ENCODE measurements around the gene AKR1C4.
"Not testable (repeated sequence)": the region's sequence is repeated elsewhere in the genome, so short reads cannot be mapped to it uniquely, and the experiment has no call there.

The AKR1C4 gene

DNA sequence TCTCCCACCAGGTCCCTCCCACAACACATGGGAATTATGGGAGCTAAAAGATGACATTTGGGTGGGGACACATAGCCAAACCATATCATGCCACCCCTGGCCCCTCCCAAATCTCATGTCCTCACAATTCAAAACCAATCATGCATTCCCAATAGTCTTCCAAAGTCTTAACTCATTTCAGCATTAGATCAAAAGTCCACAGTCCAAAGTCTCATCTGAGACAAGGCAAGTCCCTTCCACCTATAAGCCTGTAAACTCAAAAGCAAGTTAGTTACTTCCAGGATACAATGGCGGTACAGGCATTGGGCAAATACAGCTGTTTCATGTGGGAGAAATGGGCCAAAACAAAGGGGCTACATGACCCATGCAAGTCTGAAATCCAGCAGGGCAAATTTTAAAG, 13.1 kb downstream of the AKR1C4 start:
- not testable (repeated sequence) for DNase-seq

DNA sequence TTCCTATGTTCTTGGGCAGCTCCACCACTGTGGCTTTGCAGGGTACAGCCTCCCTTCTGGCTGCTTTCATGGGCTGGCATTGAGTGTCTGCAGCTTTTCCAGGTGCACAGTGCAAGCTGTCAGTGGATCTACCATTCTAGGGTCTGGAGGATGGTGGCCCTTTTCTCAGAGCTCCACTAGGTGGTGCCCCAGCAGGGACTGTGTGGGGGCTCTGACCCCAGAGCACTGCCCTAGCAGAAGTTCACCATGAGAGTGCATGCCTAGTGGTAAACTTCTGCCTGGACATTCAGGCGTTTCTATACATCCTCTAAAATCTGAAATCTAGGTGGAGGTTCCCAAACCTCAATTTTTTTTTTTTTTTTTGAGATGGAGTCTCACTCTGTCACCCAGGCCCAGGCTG, 13.6 kb downstream of the AKR1C4 start:
- peak in 1 of 2 donors; percentile 2 for DNase-seq

DNA sequence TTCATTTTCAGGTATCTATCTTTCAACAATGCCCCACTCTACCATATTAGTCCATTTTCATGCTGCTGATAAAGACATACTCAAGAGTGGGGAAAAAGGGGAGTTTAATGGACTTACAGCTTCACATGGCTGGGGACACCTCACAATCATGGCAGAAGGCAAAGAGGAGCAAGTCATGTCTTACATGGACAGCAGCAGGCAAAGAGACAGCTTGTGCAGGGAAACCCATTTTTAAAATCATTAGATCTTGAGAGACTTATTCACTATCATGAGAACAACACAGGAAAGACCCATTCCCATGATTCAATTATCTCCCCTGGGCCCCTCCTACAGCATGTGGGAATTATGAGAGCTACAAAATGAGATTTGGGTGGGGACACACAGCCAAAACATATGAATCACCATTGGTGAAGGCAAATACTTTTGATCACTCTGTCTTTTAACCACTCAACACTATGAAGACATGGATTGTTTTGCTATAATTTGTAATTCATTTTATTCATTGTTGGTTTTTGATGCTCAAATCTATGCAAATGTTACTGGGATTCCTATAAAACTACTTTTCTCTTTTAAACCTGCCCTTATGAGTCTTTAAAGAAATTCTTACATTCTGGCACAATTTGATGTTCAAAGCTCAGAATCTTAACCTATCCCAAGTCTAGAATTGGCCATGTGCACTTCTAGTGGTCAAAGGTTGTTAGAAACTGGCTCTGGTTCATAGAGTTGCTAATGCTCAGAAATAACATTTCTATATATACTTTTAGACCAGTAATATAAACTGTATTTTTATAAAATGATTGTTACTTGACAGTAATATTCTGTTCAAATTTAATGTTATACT, 15.3 kb downstream of the AKR1C4 start:
- no peak for DNase-seq

DNA sequence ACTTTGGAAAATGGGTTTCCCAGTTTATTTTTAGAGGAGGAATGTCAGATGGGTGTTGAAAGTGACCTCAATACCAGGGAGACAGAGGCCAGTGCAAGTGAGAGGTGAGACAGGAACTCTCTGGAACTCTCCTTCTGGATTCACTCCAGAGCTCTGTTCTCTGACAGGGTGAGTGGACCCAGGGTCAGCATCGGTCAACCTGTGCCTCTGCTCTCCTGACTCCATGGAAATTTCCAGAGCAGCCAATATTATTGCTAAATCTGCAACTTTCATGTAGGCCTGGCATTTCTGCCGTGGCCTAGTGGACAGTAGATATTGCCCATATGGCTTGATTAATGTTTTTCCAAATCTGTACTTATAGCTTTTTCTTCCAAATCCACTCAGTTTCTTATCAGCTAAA, 20.2 kb downstream of the AKR1C4 start:
- DNase-seq, result no peak

DNA sequence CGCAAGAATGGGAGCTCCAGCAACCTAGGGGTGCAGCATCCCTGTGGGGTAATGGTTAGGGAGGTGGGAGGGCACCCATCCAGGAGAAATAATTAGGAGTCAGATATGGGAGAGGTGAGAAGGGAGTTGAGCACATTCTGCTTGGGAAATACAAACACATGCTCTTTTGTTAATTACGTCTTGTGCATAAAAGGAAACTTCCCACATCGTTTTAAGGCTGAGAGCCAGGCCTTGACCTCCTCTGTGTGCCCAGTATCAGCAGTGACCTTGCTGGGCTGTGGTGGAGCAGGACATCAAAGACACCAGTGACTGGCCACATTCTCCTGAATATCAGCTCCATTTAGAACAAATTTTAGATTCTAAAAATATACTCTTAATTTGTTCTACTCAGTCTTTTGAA, 22.6 kb downstream of the AKR1C4 start:
- no peak for DNase-seq

DNA sequence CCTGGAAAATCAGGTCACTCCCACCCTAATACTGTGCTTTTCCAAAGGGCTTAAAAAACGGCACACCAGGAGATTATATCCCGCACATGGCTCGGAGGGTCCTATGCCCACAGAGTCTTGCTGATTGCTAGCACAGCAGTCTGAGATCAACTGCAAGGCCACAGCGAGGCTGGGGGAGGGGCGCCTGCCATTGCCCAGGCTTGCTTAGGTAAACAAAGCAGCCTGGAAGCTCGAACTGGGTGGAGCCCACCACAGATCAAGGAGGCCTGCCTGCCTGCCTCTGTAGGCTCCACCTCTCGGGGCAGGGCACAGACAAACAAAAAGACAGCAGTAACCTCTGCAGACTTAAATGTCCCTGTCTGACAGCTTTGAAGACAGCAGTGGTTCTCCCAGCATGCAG, 26.3 kb downstream of the AKR1C4 start:
- not testable (repeated sequence) for DNase-seq

DNA sequence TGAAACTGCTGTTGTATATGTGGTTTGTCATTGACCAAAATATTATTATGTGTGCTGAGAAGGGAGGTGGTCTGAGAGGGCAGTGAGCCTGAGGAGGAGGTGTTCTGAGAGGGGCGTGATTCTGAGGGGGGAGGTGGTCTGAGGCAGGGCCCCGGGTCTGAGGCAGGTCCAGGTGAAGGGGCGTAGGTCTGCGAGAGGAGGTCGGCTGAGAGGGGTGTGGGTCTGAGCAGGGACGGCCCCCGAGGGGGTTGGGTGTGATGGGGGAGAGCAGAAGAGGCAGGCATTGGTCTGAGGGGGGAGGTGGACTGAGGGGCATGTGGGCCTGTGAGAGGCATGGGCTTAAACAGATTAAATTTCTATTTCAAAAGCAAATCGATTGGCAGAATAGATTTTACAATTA, 32.4 kb downstream of the AKR1C4 start:
- DNase-seq, result no peak

DNA sequence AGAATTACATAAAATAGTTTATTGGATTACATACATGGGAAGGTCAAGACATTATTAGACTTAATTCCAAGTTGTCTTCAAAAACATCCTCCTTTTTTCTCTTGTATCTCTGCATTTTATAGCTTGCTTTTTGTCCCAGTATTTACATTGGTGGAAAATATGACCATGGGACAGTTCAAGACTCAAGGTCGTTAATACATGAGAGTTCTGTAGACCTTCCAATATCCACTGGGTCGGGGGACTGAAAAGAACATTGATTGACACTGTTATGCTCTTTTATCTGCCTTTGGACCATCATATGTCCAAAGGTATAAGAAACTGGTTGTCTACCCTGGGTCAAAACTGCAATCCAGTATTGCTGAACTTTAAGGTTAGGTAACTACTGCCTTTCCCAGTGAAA, 36.7 kb downstream of the AKR1C4 start:
- DNase-seq, result no peak

DNA sequence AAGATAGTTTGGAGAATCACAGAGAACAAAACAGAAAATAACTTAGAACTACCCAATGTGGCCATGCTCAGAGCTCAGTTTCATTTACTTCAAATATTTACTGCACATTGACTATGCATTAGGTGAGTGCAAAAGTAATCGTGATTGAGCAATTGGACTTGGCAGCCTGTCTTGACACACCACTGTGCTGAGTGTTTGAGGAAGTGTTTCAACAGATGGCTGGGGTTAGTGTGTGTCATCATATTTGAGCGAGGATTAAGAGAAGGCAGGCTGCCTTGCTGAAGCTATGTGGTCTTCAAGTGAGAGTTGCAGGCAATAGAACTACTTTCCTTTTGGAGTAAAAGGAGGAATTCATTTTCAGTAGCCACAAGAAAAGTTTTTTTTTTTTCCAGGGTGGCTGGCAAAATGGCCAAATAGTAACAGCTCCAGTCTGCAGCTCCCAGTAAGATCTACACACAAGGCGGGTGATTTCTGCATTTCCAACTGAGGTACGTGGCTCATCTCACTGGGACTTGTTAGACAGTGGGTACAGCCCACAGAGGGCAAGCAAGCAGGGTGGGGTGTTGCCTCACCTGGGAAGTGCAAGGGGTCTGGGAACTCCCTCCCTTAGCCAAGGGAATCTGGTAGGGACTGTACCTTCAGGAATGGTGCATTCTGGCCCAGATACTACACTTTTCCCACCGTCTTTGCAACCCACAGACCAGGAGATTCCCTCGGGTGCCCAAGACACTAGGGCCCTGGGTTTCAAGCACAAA, 37.6 kb downstream of the AKR1C4 start:
- DNase-seq, result peak in 1 of 2 donors; percentile 44

DNA sequence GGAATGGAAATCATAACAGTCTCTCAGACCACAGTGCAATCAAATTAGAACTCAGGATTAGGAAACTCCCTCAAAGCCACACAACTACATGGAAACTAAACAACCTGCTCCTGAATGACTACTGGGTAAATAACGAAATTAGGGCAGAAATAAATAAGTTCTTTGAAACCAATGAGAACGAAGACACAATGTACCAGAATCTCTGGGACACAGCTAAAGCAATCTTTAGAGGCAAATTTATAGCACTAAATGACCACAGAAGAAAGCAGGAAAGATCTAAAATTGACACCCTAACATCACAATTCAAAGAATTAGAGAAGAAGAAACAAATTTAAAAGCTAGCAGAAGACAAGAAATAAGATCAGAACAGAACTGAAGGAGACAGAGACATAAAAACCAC, 40.9 kb downstream of the AKR1C4 start:
- DNase-seq, result not testable (repeated sequence)

DNA sequence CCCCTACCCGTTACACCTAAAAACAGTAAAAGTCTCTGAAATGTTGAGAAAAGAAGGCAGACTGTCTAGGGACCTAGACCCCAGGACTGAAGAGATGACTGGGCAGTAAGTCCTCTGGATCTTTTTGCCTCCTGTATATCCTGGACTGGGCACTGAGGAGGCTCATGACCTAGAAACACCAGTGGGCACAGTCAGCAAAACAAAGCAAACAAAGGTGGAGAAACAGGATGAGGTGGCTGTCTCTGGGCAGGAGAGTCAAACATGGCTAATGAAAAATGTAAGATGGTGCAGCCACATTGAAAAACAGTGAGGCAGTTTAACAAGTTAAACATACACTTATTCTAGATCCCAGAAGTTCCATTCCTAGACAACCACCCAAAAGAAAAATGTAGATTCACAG, 45.9 kb downstream of the AKR1C4 start:
- DNase-seq, result no peak

DNA sequence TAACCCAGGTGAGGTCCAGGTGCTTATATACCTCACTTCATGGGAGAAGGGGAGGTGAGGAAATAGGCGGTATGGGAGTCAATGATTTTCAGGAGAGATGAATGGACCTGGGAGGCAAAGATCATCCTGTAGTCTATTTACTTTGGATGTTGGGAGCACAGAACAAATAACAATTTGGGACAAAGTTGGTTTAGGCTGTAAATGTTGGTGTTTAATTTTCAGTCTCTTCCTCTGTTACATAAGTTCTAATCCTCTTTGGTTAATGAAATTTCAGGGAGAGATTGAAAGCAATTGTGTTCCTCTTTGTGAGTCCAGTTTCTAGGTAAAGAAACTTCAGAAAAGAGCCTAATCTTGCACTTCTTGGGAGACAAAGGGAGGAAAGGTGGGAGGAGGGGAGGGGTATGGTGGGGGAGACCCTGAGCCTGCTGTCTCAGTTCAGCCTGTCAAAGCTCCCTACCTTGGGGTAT, 46.9 kb downstream of the AKR1C4 start:
- no peak for DNase-seq

DNA sequence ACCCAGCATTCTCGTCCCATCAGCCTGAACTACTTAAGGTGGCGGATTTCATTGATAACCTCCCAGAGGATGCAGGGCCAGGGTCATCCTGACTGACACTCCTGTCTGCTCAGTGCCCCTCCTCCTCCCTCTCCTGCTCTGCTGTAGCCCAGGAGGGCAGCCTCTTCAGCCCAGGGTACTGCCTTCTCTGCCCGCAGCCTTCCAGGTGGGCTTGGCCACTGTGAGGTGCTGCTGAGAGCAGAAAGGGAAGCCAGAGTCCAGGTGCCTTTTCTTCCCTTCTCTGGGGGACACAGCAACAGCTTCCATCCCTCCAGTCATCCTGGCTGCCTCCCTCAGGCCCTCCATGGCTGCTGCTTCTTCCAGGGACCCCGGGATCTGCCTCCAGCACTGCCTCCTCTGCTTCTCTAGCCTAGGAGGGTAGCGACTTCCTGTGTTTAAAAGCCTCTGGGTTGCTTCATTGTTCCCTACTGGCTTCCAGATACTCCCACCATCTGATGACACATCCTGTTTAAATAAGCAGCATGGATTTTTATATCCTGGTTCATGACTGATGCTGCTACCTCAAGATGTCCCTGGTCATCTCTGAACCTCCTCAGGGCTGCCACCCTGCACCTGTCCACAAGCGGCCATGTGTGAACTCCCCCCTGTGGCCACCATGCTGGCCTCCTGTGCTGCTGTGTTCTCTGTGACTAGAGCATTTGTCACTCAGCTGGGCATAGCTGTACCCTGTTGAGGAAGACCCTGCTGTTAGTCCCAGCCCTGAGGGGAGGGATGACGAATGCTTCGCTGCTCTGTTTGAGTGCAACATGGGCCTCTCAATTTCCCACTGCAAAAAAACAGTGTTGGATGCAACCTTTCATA, 55.8 kb downstream of the AKR1C4 start:
- DNase-seq, result no peak

DNA sequence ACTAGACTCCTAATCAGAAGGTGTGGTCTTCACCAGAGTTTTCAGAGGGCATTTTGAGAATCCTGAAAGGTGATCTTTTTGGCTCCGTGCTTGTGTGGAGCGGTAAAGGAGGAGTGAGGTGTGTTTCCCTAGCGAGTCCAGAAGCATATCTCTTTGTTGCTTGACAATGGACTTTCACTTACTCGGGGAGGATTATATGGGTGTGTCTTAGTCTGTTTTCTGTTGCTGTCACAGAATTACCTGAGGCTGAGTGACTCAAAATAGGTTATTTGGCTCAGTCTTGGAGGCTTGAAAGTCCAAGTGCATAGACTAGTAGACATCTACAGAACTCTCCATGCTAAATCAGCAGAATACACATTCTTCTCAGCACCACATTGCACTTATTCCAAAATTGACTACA, 57.9 kb downstream of the AKR1C4 start:
- DNase-seq, result no peak

DNA sequence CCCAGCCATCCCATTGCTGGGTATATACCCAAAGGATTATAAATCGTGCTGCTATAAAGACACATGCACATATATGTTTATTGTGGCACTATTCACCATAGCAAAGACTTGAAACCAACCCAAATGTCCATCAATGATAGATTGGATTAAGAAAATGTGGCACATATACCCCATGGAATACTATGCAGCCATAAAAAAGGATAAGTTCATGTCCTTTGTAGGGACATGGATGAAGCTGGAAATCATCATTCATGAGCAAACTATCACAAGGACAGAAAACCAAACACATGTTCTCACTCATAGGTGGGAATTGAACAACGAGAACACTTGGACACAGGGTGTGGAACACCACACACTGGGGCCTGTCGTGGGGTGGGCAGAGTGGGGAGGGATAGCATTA, 61.1 kb downstream of the AKR1C4 start:
- DNase-seq, result not testable (repeated sequence)

DNA sequence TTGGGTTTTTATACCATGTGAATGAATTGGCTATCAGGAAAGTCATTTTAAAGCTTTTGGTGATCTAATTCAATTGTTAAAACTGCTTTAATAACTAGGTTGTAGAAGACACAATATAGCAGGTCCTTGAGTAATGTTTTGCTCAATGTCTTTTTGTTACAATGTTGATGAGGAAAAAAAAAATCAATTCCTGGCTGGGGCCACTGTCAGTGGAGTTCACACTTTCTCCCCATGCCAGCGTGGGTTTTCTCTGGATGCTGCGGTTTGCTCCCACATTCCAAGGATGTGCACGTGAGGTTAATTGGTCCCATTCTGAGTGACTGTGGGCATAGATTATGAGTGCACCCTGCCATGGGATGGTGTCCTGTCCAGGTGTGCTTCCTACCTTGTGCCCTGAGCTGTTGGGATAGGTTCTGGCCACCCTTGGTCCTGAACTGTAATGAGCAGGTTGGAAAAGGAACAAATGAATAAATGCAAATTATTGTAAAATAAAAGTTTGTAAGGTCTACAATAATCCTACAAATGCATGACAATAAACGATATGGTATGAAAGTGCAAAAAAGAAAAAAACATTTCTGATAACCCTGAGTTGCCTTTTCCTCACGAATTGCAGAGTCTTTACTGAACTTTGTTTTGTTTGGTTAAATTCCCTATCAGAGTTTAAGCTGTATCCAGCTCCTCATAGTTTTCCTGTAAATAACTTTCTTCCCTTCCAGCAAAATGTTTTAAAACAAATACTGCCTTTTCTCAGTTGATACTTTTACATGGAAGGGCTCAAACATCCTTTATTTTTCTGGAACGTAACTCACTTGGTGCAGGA, 62.7 kb downstream of the AKR1C4 start:
- DNase-seq, result no peak

DNA sequence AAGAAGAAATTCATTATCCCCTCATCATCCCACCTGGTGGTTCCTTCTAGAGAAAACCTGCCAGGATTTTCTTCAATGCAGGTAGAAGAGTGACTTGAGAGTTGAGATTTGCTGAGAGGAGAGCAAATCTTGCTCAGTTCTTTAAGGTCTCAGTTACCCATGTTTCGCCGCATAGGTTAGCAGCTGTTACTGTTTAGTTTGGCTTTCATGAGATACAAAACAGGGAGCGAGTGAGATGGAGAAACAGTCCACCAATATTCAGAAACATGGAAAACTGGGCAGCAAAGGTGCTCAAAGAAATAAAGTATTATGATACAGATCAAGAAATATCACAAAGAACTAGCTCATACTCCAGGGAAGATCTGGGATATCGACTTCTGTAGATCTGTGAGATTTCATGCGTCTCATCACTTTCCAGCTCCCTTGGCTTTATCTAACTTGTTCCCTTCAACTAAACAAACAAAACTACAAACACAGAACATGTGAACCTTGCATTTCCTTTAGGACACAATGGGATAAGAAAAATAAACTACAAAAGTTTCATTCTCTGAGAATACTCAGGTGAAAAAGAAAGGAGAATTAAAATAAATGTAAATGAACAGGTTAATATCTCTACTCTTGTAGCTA, 63.4 kb downstream of the AKR1C4 start:
- DNase-seq, result no peak

DNA sequence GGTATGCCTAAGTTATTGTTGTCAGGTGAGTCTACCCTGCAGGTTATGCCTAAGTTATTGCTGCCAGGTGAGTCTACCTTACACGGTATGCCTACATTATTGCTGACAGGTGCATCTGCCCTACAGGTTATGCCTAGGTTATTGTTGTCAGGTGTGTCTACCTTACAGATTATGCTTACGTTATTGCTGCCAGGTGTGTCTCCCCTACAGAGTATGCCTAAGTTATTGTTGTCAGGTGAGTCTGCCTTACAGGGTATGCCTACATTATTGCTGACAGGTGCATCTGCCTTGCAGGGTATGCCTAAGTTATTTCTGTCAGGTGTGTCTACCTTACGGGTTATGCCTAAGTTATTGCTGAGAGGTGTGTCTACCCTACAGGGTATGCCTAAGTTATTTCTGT, 64.2 kb downstream of the AKR1C4 start:
- no peak for DNase-seq

DNA sequence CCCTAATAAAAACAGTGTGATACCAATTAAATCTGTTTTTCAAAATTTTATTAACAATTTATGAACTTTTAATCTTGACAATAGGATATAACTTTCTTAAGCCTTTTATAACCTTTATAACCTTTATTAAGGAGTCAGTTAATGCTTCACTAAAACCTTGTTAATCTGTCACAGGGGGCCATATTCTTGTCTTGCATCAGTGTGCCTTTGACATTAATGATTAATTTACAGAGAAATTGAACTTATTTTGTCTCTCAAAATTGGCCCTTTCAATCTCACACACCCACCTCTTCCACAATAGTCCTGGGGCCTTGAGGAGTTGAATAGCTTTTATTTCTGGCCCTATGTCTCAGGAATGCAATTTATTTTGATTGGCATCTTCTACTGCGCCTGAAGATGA, 68.5 kb downstream of the AKR1C4 start:
- no peak for DNase-seq

DNA sequence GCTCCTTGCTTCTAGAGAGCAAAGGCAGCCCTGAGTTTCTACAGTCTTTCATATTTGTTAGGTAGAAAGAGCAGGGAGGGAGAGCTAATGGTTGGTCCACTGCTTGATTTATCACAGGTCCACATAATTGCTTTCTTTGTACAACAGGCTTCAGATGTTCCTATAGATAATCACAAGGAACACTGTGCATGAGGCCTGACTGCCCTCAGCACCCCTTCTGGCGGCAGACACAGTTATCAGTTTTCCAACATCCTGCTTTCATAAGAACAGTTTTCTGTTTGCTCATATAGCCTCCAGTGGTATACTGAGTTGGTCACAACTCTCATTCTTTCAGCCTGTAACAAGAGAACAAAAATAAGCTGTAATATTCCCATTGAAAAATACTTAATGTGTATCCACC, 69.7 kb downstream of the AKR1C4 start:
- no peak for DNase-seq

DNA sequence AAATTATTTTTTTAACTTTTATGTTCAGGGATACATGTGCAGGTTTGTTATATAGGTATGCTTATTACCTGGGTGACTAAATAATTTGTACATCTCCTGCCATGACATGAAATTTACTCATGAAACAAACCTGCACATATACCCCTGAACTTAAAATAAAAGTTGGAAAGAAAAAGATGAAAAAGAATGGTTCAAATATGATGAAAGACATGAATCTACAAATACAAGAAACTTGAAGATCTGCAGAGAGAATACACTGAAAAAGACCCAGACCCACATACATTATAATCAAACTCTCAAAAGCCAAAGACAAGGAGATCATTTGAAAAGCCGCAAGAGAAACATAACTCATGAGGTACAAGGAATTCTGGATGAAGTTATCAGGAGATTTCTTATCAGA, 70.2 kb downstream of the AKR1C4 start:
- DNase-seq, result no peak

DNA sequence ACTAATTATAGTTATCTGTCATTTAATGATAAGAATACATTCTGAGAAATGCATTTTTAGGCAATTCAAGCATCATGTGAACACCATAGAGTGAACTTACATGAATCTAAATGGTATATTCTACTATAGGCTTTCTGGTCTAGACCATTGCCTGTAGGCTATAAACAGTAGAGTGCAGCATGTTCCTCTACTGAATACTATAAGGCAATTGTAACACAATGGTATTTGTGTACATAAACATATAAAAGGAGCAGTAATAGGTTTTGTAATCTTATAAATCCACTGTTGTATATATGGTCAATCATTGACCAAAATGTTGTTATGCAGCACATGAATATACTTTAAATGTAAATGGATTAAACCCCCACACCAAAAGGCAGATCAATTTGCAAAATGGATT, 71.6 kb downstream of the AKR1C4 start:
- DNase-seq, result no peak
